Measurements from ENCODE around the gene FAM83F.
A peak's percentile ranks its signal among the peaks of the same experiment; 100 is the strongest.

The FAM83F gene

DNA sequence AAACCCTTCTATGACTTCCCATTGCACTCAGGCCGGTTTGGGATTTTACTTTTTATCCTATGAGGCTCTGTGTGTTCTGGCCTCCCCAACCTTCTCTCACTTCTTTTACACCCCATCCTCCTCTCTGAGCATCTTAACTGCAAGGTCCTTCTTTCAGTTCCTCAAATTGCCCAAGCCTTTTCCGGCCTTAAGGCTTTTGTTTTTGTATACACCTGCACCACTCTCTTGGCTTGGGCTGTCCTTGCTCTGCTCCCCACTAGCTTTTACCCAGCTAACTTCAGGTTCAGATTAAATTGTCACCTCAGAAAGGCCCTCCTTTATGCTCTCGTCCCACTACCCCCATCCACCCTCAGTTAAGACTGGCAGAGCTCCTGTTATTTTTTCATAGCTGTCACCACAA is 55.5 kb downstream of the FAM83F start:
- DNase-seq, result no peak
- no peak for TF ChIP-seq GATA1 (IDR thresholded peaks at IDR 0.05; ENCODE audit: low read depth, low read length)
- no peak for TF ChIP-seq POLR2A (IDR thresholded peaks at IDR 0.05; ENCODE audit: low read length)

DNA sequence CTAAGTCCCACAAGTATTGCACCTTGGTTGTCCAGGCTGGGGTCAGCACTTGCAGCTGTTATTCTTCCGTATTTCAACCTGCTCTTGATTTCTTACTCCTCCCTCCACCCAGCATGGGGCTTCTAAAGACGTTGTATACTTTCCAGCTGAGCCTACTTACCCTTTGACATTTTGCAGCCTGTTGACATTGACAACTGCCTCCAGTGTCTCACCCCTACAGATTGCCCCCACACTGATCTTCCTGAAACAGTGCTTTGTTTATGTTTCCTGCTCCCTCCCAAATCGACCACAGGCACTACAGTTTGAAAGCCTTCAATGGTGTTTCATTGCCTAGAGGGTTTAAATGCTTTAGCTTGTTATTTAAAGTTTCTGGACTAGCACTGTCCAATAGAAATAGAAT is 56.6 kb downstream of the FAM83F start:
- no peak for DNase-seq

DNA sequence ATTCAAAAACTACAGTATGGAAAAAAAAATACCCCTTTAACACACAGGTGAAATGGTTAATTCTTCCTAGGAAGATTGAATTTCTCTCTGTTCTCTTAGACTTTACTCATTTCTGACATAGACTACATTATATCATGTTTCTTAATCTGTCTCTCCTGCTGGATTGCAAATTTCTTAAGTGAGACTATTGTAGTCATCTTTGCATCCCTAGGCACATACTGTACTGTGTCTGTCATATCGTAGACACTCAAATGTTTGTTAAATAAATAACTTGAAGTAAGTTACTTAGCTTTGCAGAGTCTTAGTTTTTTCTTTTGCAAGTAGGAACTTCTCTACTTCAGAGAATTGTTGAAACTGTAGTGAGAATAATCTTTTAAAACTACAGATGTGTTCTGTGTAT is 58.7 kb downstream of the FAM83F start:
- DNase-seq, result no peak
- TF ChIP-seq GATA1 (IDR thresholded peaks at IDR 0.05; ENCODE audit: low read depth, low read length) (no peak), POLR2A (IDR thresholded peaks at IDR 0.05; ENCODE audit: low read length) (no peak)

More for the DNA sequence above, 56.6 kb downstream of the FAM83F start:
- TF ChIP-seq POLR2A (IDR thresholded peaks at IDR 0.05; ENCODE audit: low read length), result no peak
- TF ChIP-seq GATA1 (IDR thresholded peaks at IDR 0.05; ENCODE audit: low read depth, low read length), result no peak

DNA sequence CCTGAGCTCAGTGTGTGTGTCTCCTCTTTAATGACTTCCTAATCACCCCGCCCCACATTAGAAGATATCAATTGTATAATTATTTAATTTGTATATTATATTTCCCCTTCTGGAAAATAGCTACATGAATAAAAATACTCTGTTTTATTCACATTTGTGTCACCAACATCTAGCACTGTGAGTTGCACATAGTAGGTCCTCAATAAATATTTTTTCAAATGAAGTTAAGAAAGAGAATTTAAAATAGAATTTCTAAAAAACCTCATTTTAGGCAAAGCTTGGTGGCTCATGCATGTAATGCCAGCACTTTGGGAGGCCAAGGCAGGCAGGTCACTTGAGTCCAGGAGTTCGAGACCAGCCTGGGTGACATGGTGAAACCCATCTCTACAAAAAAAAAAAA is 59.7 kb downstream of the FAM83F start:
- TF ChIP-seq GATA1 (IDR thresholded peaks at IDR 0.05; ENCODE audit: low read depth, low read length) (no peak), POLR2A (IDR thresholded peaks at IDR 0.05; ENCODE audit: low read length) (no peak)
- DNase-seq, result no peak

DNA sequence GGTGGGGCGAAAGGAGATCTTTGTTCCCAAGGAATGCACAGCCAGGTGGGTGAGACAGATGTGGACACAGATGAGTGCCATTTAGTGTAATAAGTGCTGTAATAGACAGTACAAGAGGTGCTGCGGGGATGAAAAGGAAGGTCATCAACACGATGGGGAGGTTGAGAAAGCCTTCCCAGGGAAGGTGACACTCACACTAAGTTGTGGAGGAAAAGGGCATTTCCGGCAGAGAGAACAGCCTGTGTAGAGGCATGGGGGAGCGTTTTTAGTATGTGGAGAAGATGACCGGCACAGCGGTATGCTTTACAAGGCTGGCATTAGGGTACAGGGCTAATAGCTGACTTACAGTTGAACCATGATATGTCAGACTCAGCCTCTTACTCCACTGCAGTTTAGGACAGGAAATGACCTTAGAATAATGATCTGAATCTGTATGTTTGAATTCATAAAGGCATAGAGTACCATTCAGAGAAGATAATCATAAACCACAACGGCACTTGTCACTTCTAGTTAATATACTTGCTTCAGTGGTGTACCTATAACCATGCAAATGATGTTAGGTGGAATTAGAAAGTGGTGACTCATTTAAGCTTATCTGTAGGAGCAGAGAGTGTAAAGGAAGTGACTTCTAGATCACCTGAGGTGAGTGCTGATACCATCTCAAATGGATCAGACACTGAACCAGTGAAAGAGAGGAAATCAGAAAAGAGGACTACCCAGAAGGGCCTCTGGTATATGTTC is 60.6 kb downstream of the FAM83F start:
- TF ChIP-seq POLR2A (IDR thresholded peaks at IDR 0.05; ENCODE audit: low read length) (no peak), GATA1 (IDR thresholded peaks at IDR 0.05; ENCODE audit: low read depth, low read length) (no peak)
- peak; percentile 24 to 25 for DNase-seq

DNA sequence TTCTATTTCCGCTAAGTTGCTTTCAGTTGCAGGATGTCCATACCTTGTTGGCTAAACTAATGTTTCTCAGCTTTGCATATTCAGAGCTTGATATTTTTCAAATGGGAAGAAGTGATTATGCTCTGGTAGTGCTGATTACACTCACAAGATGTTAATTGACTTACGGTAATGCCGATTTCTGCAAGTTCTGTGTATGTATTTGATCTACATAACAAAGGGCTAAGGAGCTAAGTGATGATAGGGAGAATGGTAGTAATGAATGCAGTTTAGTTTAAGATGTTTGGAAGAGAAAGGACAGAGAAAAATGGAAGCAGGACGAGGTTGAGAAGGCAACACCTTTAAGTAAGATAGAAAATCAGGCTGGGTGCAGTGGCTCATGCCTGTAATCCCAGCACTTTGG is 61.4 kb downstream of the FAM83F start:
- no peak for DNase-seq
- TF ChIP-seq POLR2A (IDR thresholded peaks at IDR 0.05; ENCODE audit: low read length) (no peak), GATA1 (IDR thresholded peaks at IDR 0.05; ENCODE audit: low read depth, low read length) (no peak)

DNA sequence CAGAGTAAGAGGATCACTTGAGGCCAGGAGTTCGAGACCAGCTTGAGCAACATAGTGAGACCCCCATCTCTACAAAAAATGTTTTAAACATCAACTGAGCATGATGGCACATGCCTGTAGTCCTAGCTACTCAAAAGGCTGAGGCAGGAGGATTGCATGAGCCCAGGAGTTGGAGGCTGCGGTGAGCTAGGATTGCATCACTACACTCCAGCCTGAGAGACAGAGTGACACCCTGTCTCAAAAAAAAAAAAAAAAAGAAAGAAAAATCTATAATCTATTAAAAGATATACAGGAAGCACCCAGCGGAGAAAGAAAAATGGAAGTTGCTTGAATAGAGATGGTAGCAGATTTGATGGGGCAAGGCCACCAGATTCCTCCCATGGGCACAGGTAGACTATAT is 61.8 kb downstream of the FAM83F start:
- no peak for DNase-seq
- TF ChIP-seq POLR2A (IDR thresholded peaks at IDR 0.05; ENCODE audit: low read length) (no peak), GATA1 (IDR thresholded peaks at IDR 0.05; ENCODE audit: low read depth, low read length) (no peak)

DNA sequence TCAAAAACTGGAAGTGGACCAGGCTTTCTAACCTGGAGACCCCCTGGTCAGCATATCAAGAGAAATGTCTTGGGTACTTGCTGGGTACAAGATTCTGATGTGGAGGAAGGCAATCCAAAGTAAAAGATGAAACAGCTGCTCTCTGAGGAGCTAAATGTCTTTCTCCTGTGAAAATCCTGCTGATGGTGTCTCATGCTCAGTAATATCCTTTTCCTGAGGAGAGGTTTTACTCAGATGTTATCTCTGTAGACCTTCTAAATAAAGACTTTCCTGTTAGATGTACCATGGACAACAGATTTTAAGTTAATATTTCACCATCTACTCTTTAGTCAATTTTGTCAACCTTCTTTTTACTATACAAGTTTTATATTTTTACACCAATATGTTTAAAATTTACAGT is 62.9 kb downstream of the FAM83F start:
- no peak for DNase-seq
- no peak for TF ChIP-seq POLR2A (IDR thresholded peaks at IDR 0.05; ENCODE audit: low read length)
- no peak for TF ChIP-seq GATA1 (IDR thresholded peaks at IDR 0.05; ENCODE audit: low read depth, low read length)

DNA sequence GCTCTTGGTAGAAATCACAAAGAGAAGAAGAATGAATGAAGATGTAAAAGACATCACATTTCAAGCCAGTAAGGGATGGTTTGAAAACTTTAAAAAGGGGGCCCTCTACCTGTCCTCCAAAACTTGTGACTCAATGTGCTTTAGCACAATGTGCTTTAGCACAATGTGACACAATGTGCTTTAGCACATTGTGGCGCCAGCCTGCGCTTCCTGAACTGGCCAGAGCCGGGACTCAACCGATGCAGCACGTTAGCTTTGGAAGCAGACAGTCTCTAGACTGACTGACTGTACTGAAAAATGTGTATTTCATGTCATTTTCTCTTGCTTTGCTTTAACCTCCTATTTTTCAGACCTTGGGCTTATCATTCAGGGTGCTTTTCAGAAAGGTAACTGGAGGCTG is 63.5 kb downstream of the FAM83F start:
- TF ChIP-seq POLR2A (IDR thresholded peaks at IDR 0.05; ENCODE audit: low read length), result no peak
- TF ChIP-seq GATA1 (IDR thresholded peaks at IDR 0.05; ENCODE audit: low read depth, low read length), result no peak
- peak in 1 of 2 experiments; percentile 9 for DNase-seq

DNA sequence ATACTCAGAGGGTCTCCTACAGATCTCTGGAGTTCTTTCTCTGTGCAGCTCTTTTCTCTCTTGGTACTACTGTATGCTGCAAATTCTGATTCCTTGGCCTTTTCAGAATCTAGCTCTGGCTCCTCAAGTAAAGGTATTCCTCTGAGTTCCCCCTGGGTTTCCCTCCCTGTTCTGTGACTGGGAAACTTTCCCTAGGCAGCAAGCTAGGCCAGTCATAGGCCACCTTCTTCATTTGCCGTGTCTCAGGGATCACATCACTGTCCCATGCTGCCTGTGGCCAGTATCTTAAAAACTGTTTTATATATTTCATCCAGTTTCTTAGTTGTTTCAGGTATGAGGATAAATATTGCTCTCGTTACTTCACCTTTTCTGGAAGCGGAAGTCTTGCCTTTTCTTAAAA is 71.2 kb downstream of the FAM83F start:
- DNase-seq, result no peak
- TF ChIP-seq GATA1 (IDR thresholded peaks at IDR 0.05; ENCODE audit: low read depth, low read length), result no peak
- TF ChIP-seq POLR2A (IDR thresholded peaks at IDR 0.05; ENCODE audit: low read length), result no peak

DNA sequence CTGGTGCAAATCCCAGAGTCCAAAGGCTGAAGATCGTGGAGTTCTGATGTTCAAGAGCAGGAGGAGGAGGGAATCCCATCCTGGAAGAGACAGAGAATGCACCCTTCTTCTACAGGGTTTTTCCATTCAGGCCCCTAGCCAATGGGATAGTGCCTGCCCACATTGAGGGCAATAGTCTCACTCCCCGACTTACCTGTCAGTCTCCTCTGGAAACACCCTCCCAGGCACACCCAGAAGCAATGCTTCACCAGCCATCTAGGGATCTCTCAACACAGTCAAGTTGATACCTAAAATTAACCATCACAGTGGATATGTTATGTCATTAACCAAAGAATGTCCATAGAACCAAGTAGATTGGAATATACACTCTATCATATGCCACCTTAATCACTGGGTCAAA is 72.9 kb downstream of the FAM83F start:
- no peak for TF ChIP-seq POLR2A (IDR thresholded peaks at IDR 0.05; ENCODE audit: low read length)
- DNase-seq, result no peak

DNA sequence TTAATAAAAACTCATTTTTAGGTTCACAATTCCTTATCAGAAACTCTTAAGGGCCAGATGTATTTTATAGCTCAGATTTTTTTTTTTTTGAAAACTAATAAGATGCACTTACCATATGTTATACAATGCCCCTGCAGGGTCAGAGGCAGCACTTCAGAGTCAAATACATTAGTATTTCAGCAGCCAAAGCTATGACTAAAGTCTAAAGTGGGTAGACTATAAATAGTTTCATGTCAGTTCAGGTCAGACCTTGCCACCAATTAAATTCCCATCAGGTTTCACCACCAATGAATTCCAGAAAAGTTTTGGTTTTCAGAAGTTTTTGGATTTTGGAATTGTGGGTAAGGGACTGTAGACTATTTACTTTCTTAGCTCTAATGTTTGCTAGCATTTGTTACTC is 75.9 kb downstream of the FAM83F start:
- TF ChIP-seq GATA1 (IDR thresholded peaks at IDR 0.05; ENCODE audit: low read depth, low read length), result no peak
- no peak for TF ChIP-seq POLR2A (IDR thresholded peaks at IDR 0.05; ENCODE audit: low read length)
- DNase-seq, result no peak

DNA sequence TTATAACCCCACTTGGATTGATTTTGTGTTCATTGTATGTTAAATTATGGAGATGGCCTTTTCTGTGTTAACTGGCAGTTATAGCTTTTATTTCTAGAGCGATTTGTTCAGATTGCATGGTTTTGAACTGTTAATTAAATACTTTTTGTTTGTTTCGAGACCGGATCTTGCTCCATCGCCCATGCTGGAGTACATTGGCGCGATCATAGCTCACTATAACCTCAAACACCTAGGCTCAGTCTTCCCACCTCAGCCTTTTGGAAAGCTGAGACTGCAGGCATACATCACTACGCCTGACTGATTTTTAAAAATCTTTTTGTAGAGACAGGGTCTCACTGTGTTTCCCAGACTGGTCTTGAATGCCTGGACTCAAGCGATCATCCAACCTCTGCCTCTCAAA is 77.0 kb downstream of the FAM83F start:
- no peak for DNase-seq
- TF ChIP-seq POLR2A (IDR thresholded peaks at IDR 0.05; ENCODE audit: low read length) (no peak), GATA1 (IDR thresholded peaks at IDR 0.05; ENCODE audit: low read depth, low read length) (no peak)

DNA sequence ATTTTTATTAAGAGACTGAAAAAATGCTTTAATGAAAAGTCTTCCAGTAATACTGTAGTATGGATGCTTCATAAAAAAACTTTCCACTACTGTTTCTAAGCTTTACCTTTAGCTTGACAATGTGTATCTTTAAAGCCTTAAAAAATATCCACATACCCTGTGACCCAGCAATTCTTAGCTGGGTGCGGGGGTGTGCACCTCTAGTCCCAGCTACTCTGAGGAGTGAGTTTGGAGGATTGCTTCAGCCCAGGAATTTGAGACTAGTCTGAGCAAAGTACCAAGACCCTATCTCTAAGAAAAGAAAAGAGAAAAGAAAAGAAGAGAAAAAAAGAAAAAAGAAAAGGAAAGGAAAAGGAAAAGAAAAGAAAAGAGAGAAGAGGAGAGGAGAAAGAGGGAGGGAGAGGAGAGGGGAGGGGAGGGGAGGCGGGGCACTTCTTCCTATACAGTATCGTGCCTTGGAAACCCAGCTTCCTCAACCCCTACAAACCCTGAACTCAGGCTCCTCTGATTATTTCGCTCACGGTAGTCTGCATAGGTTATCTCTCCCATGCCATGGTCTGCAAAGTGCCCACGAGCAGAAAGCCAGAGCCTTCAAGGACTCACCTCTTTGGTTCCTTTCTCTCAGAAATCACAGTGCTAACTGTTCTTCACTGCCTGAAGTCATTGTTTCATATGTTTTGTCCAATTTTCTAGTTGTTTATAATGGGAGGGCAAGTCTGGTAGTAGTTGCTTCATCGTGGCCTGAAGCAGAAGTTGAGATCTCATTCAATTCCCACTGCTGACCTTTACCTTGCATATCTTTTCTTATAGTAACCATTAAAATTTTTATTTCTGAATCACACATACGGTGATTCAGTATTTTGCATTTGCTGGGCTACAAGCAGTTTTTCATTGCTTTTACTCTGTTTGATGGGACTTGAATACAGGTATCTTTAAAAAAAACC is 82.2 kb downstream of the FAM83F start:
- no peak for TF ChIP-seq POLR2A (IDR thresholded peaks at IDR 0.05; ENCODE audit: low read length)
- no peak for TF ChIP-seq GATA1 (IDR thresholded peaks at IDR 0.05; ENCODE audit: low read depth, low read length)
- DNase-seq, result peak; percentile 6 to 10

DNA sequence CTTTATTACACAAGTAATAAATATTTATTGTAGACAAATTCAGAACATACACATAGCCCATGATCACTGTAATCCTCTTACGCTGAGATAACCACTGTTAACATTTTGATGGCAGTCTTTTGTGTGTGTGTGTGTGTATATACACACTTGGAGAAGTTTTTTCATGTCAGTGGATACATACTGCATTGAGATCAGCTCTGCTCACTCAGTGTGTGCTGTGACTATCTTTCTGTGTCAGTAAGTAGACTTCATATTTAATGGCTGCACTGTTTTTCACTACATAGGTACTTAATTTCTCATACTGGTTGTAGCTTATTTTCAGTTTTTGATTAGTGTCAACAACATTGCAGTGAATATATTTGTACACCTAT is 82.9 kb downstream of the FAM83F start:
- no peak for DNase-seq
- TF ChIP-seq GATA1 (IDR thresholded peaks at IDR 0.05; ENCODE audit: low read depth, low read length) (no peak), POLR2A (IDR thresholded peaks at IDR 0.05; ENCODE audit: low read length) (no peak)
